ENCODE data around the gene PRICKLE3. TPM values are rescaled to one million over a fixed set of nuclear protein-coding genes. Genes with fewer than 3 reads are reported as not detected.
A peak's percentile ranks its signal among the peaks of the same experiment; 100 is the strongest.

The PRICKLE3 gene
- total RNA-seq, 2 experiments from 2014 or later, result 9.9 to 16.7 TPM

- POLR2A ChIA-PET, result interaction anchor here (1.1 to 2.1 kb wide), 6 partner anchors 11 to 102 kb away, joined by 3 to 13 read pairs (median 4); no protein-coding TSS in a partner anchor
- Histone ChIP-seq H3K9me2 (ENCODE audit: insufficient read depth, low read length) (no peaks in the 10 kb centered on the region), H3K4me3 (ENCODE audit: low read depth, low read length, poor library complexity, severe bottlenecking) (peak overlapping the region; percentile 62), H3K9me3 (ENCODE audit: low read length) (no peaks in the 10 kb centered on the region), H4K20me1 (ENCODE audit: insufficient read depth, low read length) (no peaks in the 10 kb centered on the region), H3K27ac (ENCODE audit: low read depth, low read length, poor library complexity, severe bottlenecking) (peak overlapping the region; percentile 83), H3K79me2 (ENCODE audit: insufficient read depth, low read depth, low read length) (no peaks in the 10 kb centered on the region), H3K36me3 (ENCODE audit: insufficient read depth, low read length) (no peaks in the 10 kb centered on the region), H2AFZ (ENCODE audit: low read length) (peak overlapping the region; percentile 31; the same call in 1 of the 2 replicates), H3K4me2 (ENCODE audit: low read length) (peak overlapping the region; percentile 87), H3K4me1 (ENCODE audit: insufficient read depth, low read length, poor library complexity, severe bottlenecking) (peaks cover 49% of the 10 kb centered on the region)
- TF ChIP-seq, protein P1, sequence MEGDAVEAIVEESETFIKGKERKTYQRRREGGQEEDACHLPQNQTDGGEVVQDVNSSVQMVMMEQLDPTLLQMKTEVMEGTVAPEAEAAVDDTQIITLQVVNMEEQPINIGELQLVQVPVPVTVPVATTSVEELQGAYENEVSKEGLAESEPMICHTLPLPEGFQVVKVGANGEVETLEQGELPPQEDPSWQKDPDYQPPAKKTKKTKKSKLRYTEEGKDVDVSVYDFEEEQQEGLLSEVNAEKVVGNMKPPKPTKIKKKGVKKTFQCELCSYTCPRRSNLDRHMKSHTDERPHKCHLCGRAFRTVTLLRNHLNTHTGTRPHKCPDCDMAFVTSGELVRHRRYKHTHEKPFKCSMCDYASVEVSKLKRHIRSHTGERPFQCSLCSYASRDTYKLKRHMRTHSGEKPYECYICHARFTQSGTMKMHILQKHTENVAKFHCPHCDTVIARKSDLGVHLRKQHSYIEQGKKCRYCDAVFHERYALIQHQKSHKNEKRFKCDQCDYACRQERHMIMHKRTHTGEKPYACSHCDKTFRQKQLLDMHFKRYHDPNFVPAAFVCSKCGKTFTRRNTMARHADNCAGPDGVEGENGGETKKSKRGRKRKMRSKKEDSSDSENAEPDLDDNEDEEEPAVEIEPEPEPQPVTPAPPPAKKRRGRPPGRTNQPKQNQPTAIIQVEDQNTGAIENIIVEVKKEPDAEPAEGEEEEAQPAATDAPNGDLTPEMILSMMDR (conservative IDR thresholded peaks at IDR 0.05; ENCODE audit: low read length), result no peak
- no peak for TF ChIP-seq EZH2phosphoT487 (IDR thresholded peaks at IDR 0.05; ENCODE audit: borderline replicate concordance, low read depth, low read length)
- intact Hi-C loops (cut with micrococcal nuclease; ENCODE audit: unreplicated experiment), result loop anchor here (2.0 kb wide), 1 partner anchor 24 kb away; no protein-coding TSS in a partner anchor
- CTCF ChIA-PET (ENCODE audit: unreplicated experiment), result interaction anchor here (0.7 to 2.6 kb wide), 3 partner anchors 11 to 24 kb away, joined by 3 to 9 read pairs (median 8); partner anchors contain the start of gene PRICKLE3
- BruUV-seq (replicated peaks), result no TSS peak
- DNase-seq (ENCODE audit: low spot score), result peak; percentile 69
Observed at GRCh38 chrX:49166914-49167739, 19.0 kb downstream of the PRICKLE3 start.

DNA sequence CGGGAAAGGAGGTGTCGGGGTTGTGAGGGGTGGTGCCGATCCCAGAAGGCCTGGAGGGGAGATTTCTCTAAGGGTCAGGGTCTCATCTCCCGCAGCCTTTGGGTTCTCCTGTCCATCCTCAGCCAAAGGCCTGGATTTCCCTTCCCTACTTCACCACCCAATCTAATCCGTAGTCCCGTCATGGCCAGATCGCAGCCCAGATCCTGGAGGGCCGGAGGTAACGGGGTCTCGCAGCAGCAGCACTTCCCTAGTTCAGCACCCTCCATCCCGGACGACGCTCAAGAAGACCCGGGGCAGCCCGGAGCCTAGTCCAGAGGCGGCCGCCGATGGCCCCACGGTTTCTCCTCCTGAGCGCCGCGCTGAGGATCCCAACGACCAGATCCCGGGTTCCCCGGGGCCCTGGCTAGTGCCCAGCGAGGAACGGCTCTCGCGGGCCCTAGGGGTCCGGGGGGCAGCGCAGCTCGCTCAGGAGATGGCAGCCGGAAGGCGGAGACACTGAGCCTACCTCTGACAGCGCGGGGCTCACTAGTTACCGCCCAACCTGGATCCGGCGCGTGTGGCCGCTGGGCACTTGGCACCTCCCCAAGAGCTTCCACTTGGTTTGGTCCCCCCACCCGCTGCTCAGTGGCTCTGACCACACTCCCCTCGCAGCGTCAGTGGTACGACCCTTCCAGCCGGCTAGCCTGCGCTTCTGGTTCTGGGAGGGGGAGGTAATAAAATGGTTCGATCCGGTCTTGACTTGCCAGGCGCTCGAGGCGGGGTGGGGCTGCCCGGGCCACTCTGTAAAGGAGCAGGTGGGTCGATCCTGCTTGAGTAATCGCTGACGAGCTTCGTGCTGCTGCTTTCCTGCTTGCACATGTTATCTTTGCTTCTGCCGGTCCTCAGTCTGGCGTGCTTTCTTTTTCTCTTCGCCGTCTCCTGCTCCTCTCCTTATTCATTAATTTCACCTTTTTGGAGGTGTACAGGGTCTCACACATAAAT, 20.0 kb downstream of the PRICKLE3 start:
- peaks cover 45% of the 10 kb centered on the region for H3K4me1 ChIP-seq (ENCODE audit: insufficient read depth, low read length, poor library complexity, severe bottlenecking)
- CTCF ChIA-PET (ENCODE audit: unreplicated experiment), result interaction anchor here (0.7 to 2.6 kb wide), 3 partner anchors 10 to 25 kb away, joined by 3 to 9 read pairs (median 8); partner anchors contain the start of gene PRICKLE3

More for the DNA sequence above, 20.0 kb downstream of the PRICKLE3 start:
- TF ChIP-seq EZH2phosphoT487 (IDR thresholded peaks at IDR 0.05; ENCODE audit: borderline replicate concordance, low read depth, low read length), result no peak
- TF ChIP-seq, protein P1 (conservative IDR thresholded peaks at IDR 0.05; ENCODE audit: low read length), result peak; percentile 47
- Histone ChIP-seq H3K4me2 (ENCODE audit: low read length) (peak overlapping the region; percentile 87), H3K79me2 (ENCODE audit: insufficient read depth, low read depth, low read length) (no peaks in the 10 kb centered on the region), H3K36me3 (ENCODE audit: insufficient read depth, low read length) (no peaks in the 10 kb centered on the region), H3K9me3 (ENCODE audit: low read length) (no peaks in the 10 kb centered on the region), H4K20me1 (ENCODE audit: insufficient read depth, low read length) (no peaks in the 10 kb centered on the region), H3K9me2 (ENCODE audit: insufficient read depth, low read length) (no peaks in the 10 kb centered on the region), H3K27ac (ENCODE audit: low read depth, low read length, poor library complexity, severe bottlenecking) (peak overlapping the region; percentile 83), H2AFZ (ENCODE audit: low read length) (peak overlapping the region; percentile 31; the same call in 1 of the 2 replicates), H3K4me3 (ENCODE audit: low read depth, low read length, poor library complexity, severe bottlenecking) (peak overlapping the region; percentile 62)
- DNase-seq (ENCODE audit: low spot score), result peak; percentile 88
- BruUV-seq (replicated peaks), result no TSS peak
- intact Hi-C loops (cut with micrococcal nuclease; ENCODE audit: unreplicated experiment), result loop anchor here (2.0 kb wide), 1 partner anchor 25 kb away; no protein-coding TSS in a partner anchor
- POLR2A ChIA-PET, result interaction anchor here (0.5 to 2.1 kb wide), 5 partner anchors 11 to 200 kb away, joined by 3 to 4 read pairs (median 3); no protein-coding TSS in a partner anchor
